ENCODE results near the gene TMC7.

- no peak for TF ChIP-seq CTCF (conservative IDR thresholded peaks at IDR 0.05; ENCODE audit: low read depth, low read length)
- no peak for TF ChIP-seq EZH2 (IDR thresholded peaks at IDR 0.05; ENCODE audit: borderline replicate concordance, low read depth, low read length, poor library complexity, severe bottlenecking)
Measured at GRCh38 chr16:19090916-19091315, 107.2 kb downstream of the TMC7 start.

All from A673 (cell line).